MM.1S (cell line): Measurements from ENCODE around the gene PSMC5.

Source experiments
- DNase-seq: peaks from one replicate; pipeline ENCODE4 v3.0.0-alpha.2; 2015
- H2AFZ ChIP-seq: fragments of 300-600 bp; sonication (generic); 2 replicates; pipeline ENCODE4 v1.6.0; 2016; ENCODE audit warnings: antibody characterized with exemption, low read length
- H3F3A ChIP-seq: fragments of 300-600 bp; sonication (generic); 2 replicates; pipeline ENCODE4 v1.6.1; 2016; ENCODE audit warnings: mild to moderate bottlenecking, antibody characterized with exemption, low read length, moderate library complexity, mixed read lengths; ENCODE audit not compliant: insufficient read depth
- H3K27ac ChIP-seq: fragments of 300-600 bp; sonication (generic); 2 replicates; pipeline ENCODE4 v1.5.1; 2016; ENCODE audit warnings: mild to moderate bottlenecking, low read length
- H3K27me3 ChIP-seq: fragments of 300-600 bp; sonication (generic); replicated peaks from 2 replicates; pipeline ENCODE4 v1.6.0; 2016; ENCODE audit warnings: low read length; ENCODE audit not compliant: insufficient read depth
- H3K36me3 ChIP-seq: fragments of 300-600 bp; sonication (generic); replicated peaks from 2 replicates; pipeline ENCODE4 v1.6.1; 2016; ENCODE audit warnings: mild to moderate bottlenecking, low read length, mixed read lengths; ENCODE audit not compliant: insufficient read depth
- H3K4me1 ChIP-seq: fragments of 300-600 bp; sonication (generic); 2 replicates; pipeline ENCODE4 v1.6.1; 2016; ENCODE audit warnings: low read length, mixed read lengths
- H3K4me2 ChIP-seq: fragments of 300-600 bp; sonication (generic); 2 replicates; pipeline ENCODE4 v1.6.0; 2016; ENCODE audit warnings: low read depth, low read length
- H3K4me3 ChIP-seq: fragments of 300-600 bp; sonication (generic); 2 replicates; pipeline ENCODE4 v1.5.1; 2016; ENCODE audit warnings: low read length, mixed read lengths
- H3K79me2 ChIP-seq: fragments of 300-600 bp; sonication (generic); 2 replicates; pipeline ENCODE4 v1.6.1; 2016; ENCODE audit warnings: mixed run types, low read length, mixed read lengths
- H3K9ac ChIP-seq: fragments of 300-600 bp; sonication (generic); 2 replicates; pipeline ENCODE4 v1.6.1; 2016; ENCODE audit warnings: low read length, mixed read lengths
- H3K9me2 ChIP-seq: fragments of 300-600 bp; sonication (generic); replicated peaks from 2 replicates; pipeline ENCODE4 v1.6.1; 2016; ENCODE audit warnings: mild to moderate bottlenecking, low read length, mixed read lengths; ENCODE audit not compliant: insufficient read depth
- H3K9me3 ChIP-seq: fragments of 300-600 bp; sonication (generic); replicated peaks from 2 replicates; pipeline ENCODE4 v1.6.1; 2016; ENCODE audit warnings: mild to moderate bottlenecking, low read length, mixed read lengths; ENCODE audit not compliant: insufficient read depth
- H4K20me1 ChIP-seq: fragments of 300-600 bp; sonication (generic); 2 replicates; pipeline ENCODE4 v1.6.1; 2016; ENCODE audit warnings: mild to moderate bottlenecking, low read length, moderate library complexity, mixed read lengths; ENCODE audit not compliant: insufficient read depth
- EZH2 ChIP-seq: fragments of 300-600 bp; sonication (generic); optimal IDR thresholded peaks from 2 replicates; pipeline ENCODE3; 2017; ENCODE audit warnings: low read depth, mild to moderate bottlenecking, antibody characterized with exemption, low read length, mixed read lengths
- EZH2phosphoT487 ChIP-seq: fragments of 300-600 bp; sonication (generic); IDR thresholded peaks from 2 replicates; pipeline ENCODE4 v1.6.1; 2018; ENCODE audit warnings: antibody characterized with exemption, low read length
- TF ChIP-seq, protein P1 (sequence below): fragments of 300-600 bp; sonication (generic); IDR thresholded peaks from 2 replicates; pipeline ENCODE4 v1.5.1; 2016; ENCODE audit warnings: antibody characterized with exemption, low read length, mixed read lengths

Gene PSMC5

DNA sequence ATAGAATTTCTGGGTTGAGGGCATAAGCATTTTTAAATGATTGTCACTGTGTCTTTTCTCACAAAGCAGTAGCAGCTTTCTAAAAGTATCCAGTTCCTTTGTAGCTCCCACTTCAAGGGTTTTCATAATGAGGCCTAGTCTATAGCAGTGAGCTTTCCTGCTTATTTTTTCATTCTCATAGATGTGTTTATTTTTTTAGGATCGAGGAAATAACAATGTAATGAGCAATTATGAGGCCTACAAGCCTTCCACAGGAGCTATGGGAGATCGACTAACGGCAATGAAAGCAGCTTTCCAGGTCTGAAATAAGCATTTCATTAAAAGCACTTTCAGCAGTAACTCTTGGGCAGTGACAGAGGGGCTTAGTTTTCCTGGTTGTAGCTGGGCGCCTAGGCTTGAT, 10.6 kb upstream of the PSMC5 start:
- Histone ChIP-seq H3K9me3 (no peaks in the 10 kb centered on the region), H3K27ac (no peak overlapping the region), H3K27me3 (no peaks in the 10 kb centered on the region), H3K4me3 (no peak overlapping the region), H3K9me2 (no peaks in the 10 kb centered on the region), H3K36me3 (peaks cover 37% of the 10 kb centered on the region), H3K9ac (no peak overlapping the region), H3K79me2 (peaks cover 24% of the 10 kb centered on the region), H3K4me1 (no peaks in the 10 kb centered on the region), H3F3A (peaks cover 10% of the 10 kb centered on the region), H3K4me2 (no peak overlapping the region), H2AFZ (no peak overlapping the region), H4K20me1 (no peaks in the 10 kb centered on the region)
- DNase-seq: no peak
- TF ChIP-seq, protein P1, sequence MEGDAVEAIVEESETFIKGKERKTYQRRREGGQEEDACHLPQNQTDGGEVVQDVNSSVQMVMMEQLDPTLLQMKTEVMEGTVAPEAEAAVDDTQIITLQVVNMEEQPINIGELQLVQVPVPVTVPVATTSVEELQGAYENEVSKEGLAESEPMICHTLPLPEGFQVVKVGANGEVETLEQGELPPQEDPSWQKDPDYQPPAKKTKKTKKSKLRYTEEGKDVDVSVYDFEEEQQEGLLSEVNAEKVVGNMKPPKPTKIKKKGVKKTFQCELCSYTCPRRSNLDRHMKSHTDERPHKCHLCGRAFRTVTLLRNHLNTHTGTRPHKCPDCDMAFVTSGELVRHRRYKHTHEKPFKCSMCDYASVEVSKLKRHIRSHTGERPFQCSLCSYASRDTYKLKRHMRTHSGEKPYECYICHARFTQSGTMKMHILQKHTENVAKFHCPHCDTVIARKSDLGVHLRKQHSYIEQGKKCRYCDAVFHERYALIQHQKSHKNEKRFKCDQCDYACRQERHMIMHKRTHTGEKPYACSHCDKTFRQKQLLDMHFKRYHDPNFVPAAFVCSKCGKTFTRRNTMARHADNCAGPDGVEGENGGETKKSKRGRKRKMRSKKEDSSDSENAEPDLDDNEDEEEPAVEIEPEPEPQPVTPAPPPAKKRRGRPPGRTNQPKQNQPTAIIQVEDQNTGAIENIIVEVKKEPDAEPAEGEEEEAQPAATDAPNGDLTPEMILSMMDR: no peak
- TF ChIP-seq EZH2 (no peak), EZH2phosphoT487 (no peak)

DNA sequence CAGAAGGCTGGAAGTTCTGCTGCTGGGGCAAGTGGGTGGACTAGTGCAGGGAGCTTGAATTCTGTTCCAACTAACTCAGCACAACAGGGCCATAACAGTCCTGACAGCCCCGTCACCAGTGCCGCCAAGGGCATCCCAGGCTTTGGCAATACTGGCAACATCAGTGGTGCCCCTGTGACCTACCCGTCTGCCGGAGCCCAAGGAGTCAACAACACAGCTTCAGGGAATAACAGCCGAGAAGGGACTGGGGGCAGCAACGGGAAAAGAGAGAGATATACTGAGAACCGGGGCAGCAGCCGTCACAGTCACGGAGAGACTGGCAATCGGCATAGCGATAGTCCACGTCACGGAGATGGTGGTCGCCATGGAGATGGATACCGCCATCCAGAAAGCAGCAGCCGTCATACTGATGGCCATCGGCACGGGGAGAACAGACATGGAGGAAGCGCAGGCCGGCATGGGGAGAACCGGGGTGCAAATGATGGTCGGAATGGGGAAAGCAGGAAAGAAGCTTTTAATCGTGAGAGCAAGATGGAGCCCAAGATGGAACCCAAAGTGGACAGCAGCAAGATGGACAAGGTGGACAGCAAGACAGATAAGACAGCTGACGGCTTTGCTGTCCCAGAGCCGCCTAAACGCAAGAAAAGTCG, 9.4 kb upstream of the PSMC5 start:
- H4K20me1 ChIP-seq: no peaks in the 10 kb centered on the region
- H3K4me2 ChIP-seq: no peak overlapping the region
- H2AFZ ChIP-seq: no peak overlapping the region
- no peak overlapping the region for H3K9ac ChIP-seq
- TF ChIP-seq EZH2phosphoT487: no peak
- TF ChIP-seq, protein P1: no peak
- TF ChIP-seq EZH2: no peak
- no peaks in the 10 kb centered on the region for H3K9me3 ChIP-seq
- no peaks in the 10 kb centered on the region for H3K4me1 ChIP-seq
- H3K9me2 ChIP-seq: no peaks in the 10 kb centered on the region
- H3F3A ChIP-seq: peaks cover 10% of the 10 kb centered on the region
- no peak overlapping the region for H3K27ac ChIP-seq
- peaks cover 24% of the 10 kb centered on the region for H3K79me2 ChIP-seq
- no peak overlapping the region for H3K4me3 ChIP-seq
- DNase-seq: no peak
- H3K36me3 ChIP-seq: peaks cover 37% of the 10 kb centered on the region
- no peaks in the 10 kb centered on the region for H3K27me3 ChIP-seq

DNA sequence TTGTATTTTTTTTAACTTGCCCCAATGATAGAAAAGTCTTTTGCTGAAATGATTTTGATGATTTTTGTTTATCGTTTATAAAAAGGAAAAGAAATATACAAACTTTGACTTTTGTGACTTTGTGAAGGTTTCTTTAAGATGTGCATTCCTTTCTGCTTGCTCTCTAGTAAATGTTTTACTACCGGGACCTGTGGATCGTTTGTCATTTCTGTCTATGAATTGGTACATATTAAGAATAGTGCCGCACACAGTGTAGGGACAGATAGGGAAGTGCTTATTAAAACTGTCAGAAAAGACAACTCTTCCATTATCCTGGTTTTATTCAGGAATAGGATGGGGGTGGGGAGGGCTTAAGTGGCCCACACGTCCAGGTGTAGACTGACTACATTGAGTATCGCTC, 8.1 kb upstream of the PSMC5 start:
- H3K9ac ChIP-seq: no peak overlapping the region
- H3K36me3 ChIP-seq: peaks cover 35% of the 10 kb centered on the region
- peaks cover 10% of the 10 kb centered on the region for H3F3A ChIP-seq

More for the DNA sequence above, 8.1 kb upstream of the PSMC5 start:
- TF ChIP-seq EZH2phosphoT487 (no peak), EZH2 (no peak)
- TF ChIP-seq, protein P1: no peak
- Histone ChIP-seq H3K27ac (no peak overlapping the region), H4K20me1 (no peaks in the 10 kb centered on the region), H3K27me3 (no peaks in the 10 kb centered on the region), H3K79me2 (peaks cover 24% of the 10 kb centered on the region), H3K4me3 (no peak overlapping the region), H3K9me2 (no peaks in the 10 kb centered on the region), H3K9me3 (no peaks in the 10 kb centered on the region), H2AFZ (no peak overlapping the region), H3K4me1 (no peaks in the 10 kb centered on the region), H3K4me2 (no peak overlapping the region)
- no peak for DNase-seq
